AG04450 (cell line): ENCODE results near the gene LCE5A. TPM values are rescaled to one million over a fixed set of nuclear protein-coding genes. Genes with fewer than 3 reads are reported as not detected.
"Not testable (repeated sequence)": the region's sequence is repeated elsewhere in the genome, so short reads cannot be mapped to it uniquely, and the experiment has no call there.

Experiments used
- CTCF ChIA-PET: fragments of 300-600, 350-600 bp; formaldehyde crosslinking; extraction: SDS; loops from one replicate; lab custom pipeline; 2022; ENCODE audit warnings: antibody characterized with exemption, inconsistent platforms; lab: Charles Lee
- POLR2A ChIA-PET: fragments of 350-600 bp; formaldehyde crosslinking; extraction: SDS; loops from one replicate; lab custom pipeline; 2021; ENCODE audit warnings: antibody characterized with exemption, inconsistent platforms; lab: Yijun Ruan, JAX
- DNase-seq: peaks from one replicate; pipeline ENCODE4 v3.0.0-alpha.2; 2011; ENCODE audit warnings: low read depth, low spot score
- H3K27ac ChIP-seq: one replicate; pipeline ENCODE4 v1.5.1; 2012; ENCODE audit warnings: low read depth, low read length, control low read depth
- H3K27me3 ChIP-seq: one replicate; pipeline ENCODE4 v1.6.0; 2012; ENCODE audit warnings: low read length; ENCODE audit not compliant: control insufficient read depth, insufficient read depth
- H3K4me3 ChIP-seq: 2 replicates; pipeline ENCODE4 v1.5.1; 2011; ENCODE audit warnings: mild to moderate bottlenecking, low read depth, low read length, control low read depth
- H3K9me3 ChIP-seq: 2 replicates; pipeline ENCODE4 v1.5.1; 2012; ENCODE audit warnings: low read length; ENCODE audit not compliant: control insufficient read depth, insufficient read depth
- CTCF ChIP-seq: IDR thresholded peaks from 2 replicates; pipeline ENCODE4 v1.5.1; 2011; ENCODE audit warnings: low read depth, low read length, control low read depth, inconsistent platforms
- polyA plus RNA-seq: library from polyadenylated mRNA; depleted of rRNA; stranded (reverse); fragments of >200 nt; gene quantifications from 2 replicates; pipeline ENCODE4 v1.2.3, GENCODE V29; 2011; rRNA removed

Gene LCE5A
- polyA plus RNA-seq, 1 experiment = not detected

GRCh38 chr1:152546704-152547103 lies 36.1 kb downstream of the LCE5A start:
- TF ChIP-seq CTCF = no peak
- H3K4me3 ChIP-seq = no peak overlapping the region
- H3K9me3 ChIP-seq = peaks cover 20% of the 10 kb centered on the region
- DNase-seq = no peak
- ChIA-PET CTCF (no interaction called here), POLR2A (no interaction called here)
- H3K27me3 ChIP-seq = no peaks in the 10 kb centered on the region
- H3K27ac ChIP-seq = no peak overlapping the region

GRCh38 chr1:152548358-152548757 lies 37.8 kb downstream of the LCE5A start:
- DNase-seq, H3K4me3 ChIP-seq, H3K27ac ChIP-seq, POLR2A ChIA-PET, H3K27me3 ChIP-seq, CTCF ChIA-PET: not testable (repeated sequence)
- H3K9me3 ChIP-seq = peaks cover 14% of the 10 kb centered on the region

Other genes with a start within 250 kb of the LCE5A start
- not detected in 2 replicates for gene FLG, start 185.6 kb upstream of the LCE5A start, polyA plus RNA-seq
- not detected in 2 replicates for gene FLG2, start 150.8 kb upstream of the LCE5A start, polyA plus RNA-seq
- not detected in 2 replicates for gene CRNN, start 96.5 kb upstream of the LCE5A start, polyA plus RNA-seq
- not detected in 2 replicates for gene CRCT1, start 3.7 kb downstream of the LCE5A start, polyA plus RNA-seq
- not detected in 2 replicates for gene LCE3E, start 56.0 kb downstream of the LCE5A start, polyA plus RNA-seq
- not detected in 2 replicates for gene LCE3D, start 69.7 kb downstream of the LCE5A start, polyA plus RNA-seq
- gene LCE3C, start 89.4 kb downstream of the LCE5A start, polyA plus RNA-seq = not detected in 2 replicates
- gene LCE3B, start 103.0 kb downstream of the LCE5A start, polyA plus RNA-seq = not detected in 2 replicates
- not detected in 2 replicates for gene LCE3A, start 112.3 kb downstream of the LCE5A start, polyA plus RNA-seq
- gene LCE2D, start 152.6 kb downstream of the LCE5A start, polyA plus RNA-seq = not detected in 2 replicates
- not detected in 2 replicates for gene LCE2C, start 164.5 kb downstream of the LCE5A start, polyA plus RNA-seq
- gene LCE2B, start 175.3 kb downstream of the LCE5A start, polyA plus RNA-seq = not detected in 2 replicates
- gene LCE2A, start 187.5 kb downstream of the LCE5A start, polyA plus RNA-seq = not detected in 2 replicates
- gene LCE4A, start 197.4 kb downstream of the LCE5A start, polyA plus RNA-seq = not detected in 2 replicates
- gene KPRP, start 247.2 kb downstream of the LCE5A start, polyA plus RNA-seq = not detected in 2 replicates